ENCODE data around the gene ANOS1.
"Not testable (repeated sequence)": the region's sequence is repeated elsewhere in the genome, so short reads cannot be mapped to it uniquely, and the experiment has no call there.

The ANOS1 gene

GRCh38 chrX:8629871-8630270 lies 102.1 kb downstream of the ANOS1 start:
- no peak for DNase-seq

- no peak for DNase-seq
Measured at GRCh38 chrX:8627796-8628195, 104.1 kb downstream of the ANOS1 start.

DNA sequence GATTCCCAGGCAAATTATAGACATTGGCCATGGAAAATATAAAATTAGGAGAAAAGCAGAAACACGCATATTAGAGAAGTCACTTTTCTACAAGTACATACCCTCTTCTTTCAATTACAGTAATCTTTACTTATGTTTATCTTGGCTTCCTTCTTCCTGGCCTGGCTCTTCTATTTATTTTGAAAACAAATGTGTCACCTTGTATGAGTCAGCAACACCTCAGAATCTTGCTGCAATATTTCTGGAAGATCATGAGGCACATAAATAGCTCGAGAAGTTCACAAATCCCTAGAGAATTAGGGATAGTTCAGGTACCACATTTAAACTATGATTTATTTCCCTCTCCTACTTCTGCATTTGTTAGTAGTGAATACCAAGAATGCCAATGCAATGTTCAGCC lies 124.6 kb downstream of the ANOS1 start:
- no peak for DNase-seq

- peak in 1 of 56 donors; percentile 0 for DNase-seq
Measured at GRCh38 chrX:8604131-8604530, 127.8 kb downstream of the ANOS1 start.

DNA sequence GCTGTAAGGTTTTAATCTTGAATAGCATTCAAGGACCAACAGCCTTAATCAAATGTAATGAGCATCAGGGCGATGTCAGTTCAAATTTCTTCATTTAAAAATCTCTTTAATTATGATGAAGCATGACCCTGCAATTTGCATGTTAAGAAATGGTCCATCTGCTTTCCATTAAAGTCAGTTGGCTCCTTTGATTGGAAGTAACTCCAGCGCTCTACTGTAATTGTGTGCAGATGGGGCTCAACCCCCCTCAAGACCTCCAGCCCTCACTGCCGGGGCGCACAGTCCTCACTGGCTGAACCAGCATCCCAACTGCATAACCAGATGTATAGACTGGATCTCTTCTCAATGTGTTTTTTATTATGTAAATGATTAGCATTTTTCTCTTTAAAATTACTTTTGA lies 140.4 kb downstream of the ANOS1 start:
- DNase-seq = no peak

DNA sequence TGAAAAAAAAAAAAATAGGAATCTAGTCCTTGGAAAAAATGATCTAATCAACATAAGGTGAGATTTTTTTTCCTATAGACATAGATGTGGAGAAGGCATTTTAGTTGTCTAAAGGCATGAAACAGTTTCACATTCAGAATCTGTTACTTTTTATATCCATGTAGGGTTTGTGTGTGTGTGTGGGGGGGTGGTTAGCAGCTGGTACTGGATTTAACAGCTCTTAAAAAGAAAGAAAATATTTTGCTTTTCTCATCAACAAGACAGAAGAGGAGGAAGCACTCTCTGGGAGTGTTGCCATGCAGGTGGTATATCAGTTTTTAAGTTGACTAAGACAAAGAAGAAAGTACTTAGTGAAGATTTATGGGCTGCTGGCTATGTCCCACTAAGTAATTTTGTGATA lies 145.0 kb downstream of the ANOS1 start:
- no peak for DNase-seq

DNA sequence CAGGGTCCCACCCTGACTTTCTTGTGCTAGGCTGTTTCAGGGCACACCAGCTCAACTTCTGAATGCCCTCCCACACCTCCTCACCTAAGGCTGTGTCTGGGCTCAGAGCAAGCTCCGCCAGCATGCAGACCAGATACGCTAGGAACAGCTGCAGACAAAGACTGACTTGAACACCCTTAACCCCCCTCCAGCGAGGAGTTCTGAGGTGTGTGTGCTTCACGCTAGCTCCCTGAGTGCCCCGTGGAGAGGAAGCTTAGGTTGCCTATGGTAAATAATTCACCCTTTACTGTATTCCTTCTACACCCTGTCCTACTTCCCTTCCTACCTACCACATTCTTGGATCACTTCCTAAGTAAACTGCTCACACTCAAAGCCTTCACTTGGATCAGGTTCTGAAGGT lies 152.3 kb downstream of the ANOS1 start:
- DNase-seq = no peak

DNA sequence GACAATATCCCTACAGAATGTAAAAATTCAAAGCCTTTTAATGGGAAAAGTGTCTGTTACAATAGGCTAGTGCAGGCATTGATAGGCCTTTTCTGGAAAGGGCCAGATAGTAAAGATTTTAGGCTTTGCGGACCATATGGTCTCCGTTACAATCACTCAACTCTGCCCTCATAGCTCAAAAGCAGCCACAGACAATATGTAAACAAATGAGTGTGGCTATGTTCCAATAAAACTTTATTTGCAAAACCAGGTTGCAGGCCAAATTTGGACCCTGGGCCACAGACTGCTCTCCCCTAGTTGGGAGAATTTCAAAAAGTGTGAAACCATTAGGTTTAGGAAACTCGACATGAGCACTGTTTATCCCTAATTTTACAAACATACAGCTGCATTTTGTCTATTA lies 155.1 kb downstream of the ANOS1 start:
- no peak for DNase-seq

DNA sequence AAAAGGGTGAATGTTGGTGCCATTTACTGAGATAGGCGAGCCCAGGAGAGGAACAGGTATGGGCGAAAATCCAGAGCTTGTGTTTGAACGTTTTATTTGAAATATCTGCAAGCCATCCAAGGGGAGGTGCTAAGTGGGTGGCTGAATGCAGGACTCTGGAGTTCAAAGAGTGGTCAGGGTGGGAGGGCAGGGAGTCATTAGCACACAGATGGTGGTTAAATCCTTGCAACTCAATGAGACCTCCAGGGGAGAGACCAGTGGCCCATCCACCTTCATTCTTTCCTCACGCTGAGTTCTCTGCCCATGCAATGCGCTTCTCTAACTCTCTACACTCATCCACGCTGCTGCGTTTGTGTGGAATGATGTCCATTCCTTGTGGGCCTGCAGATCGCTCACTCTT lies 166.2 kb downstream of the ANOS1 start:
- no peak for DNase-seq

DNA sequence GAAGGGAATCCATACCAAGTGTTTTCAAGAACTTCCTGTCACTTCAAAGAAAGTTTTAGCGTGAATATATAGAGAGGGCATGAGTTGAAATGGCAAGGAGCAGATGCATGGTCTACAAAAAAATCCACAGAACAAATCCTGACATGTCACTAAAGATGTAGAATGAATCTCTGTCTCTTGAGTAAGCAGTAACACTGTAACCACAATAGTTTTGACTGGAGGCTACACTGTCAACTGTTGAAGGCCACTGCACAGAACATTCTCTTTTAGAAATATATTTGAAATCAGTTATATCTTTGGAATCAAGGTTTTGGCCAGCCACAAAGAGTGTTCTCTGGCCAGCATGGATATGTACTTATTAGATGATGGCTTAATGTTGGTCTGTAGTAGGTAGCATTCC lies 183.5 kb downstream of the ANOS1 start:
- DNase-seq = no peak

DNA sequence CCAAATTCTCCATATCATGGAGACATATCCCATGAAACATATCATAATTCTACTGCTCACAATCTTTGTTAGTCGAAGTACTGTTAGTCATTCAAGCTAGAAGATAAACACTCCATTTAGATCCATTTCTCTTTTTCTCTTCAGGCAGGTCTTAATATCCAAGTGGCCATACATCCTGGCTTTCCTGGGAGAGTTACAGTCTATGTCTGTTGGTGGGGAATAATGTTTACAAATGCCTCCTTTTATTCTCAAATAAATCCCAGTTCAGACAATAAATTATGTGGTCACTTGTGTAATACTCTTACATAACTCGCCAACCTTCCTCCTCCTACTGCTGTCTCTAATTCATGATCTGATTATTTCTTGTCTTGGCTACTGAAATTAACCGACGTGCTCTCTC lies 185.2 kb downstream of the ANOS1 start:
- no peak for DNase-seq

- DNase-seq = no peak
Measured at GRCh38 chrX:8520791-8521190, 211.1 kb downstream of the ANOS1 start.

GRCh38 chrX:8520178-8520577 lies 211.8 kb downstream of the ANOS1 start:
- DNase-seq = no peak

DNA sequence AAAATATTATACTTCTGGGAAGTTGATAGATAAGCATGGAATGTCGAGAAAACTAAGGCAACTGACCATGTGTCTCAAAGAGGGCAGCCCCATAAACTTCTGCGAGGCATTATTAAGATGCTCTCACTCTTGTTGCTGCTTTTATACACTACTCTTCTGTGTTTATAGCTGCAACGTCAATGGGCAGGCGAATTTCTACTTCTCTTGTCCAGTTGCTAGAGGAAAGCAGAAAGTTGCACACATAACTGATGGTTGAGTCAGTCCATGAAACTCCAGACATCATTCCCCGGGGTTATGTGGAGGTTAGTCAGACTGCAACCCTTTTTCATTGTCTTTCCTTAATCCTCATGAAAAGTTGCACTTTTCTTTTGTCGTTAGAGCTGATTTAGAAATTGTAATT lies 227.5 kb downstream of the ANOS1 start:
- no peak for DNase-seq

- not testable (repeated sequence) for DNase-seq
Measured at GRCh38 chrX:8502101-8502500, 229.8 kb downstream of the ANOS1 start.

DNA sequence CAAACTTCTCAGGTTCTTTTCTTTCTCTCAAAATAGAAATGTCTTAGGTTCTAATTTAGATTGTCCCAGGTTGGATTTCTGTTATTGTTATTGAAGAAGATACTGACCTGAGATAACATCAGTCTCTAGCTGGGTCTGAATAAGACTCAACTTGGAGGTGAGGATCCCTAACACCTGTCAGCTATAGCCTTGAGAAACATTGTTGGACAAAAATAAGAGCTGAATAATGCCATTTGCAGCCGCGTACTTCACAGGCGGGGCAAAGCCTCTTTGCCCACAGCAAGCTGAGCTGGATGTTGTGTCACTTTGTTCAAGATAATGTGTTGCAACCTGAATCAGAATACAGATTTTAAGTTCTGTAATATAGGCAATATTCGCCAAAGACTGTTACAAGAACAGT lies 231.7 kb downstream of the ANOS1 start:
- no peak for DNase-seq

DNA sequence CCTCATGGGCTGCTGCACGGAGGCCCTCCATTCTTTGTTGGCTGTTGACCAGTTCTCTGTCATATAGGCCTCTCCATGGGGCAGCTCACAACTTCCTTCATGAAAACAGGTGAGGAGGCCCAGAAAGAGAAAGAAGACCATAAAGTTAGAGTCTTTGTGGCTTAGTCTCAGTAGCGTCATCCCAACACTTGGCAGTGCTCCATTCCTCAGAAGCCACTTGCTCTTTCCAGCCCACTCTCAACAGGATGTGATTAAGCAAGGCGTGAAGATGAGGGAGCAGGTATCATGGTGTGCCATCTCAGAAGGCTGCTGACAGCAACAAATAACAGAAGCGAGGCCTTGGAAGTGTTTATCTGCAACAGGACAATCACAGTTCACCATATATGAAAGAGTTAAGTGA lies 236.9 kb downstream of the ANOS1 start:
- not testable (repeated sequence) for DNase-seq

DNA sequence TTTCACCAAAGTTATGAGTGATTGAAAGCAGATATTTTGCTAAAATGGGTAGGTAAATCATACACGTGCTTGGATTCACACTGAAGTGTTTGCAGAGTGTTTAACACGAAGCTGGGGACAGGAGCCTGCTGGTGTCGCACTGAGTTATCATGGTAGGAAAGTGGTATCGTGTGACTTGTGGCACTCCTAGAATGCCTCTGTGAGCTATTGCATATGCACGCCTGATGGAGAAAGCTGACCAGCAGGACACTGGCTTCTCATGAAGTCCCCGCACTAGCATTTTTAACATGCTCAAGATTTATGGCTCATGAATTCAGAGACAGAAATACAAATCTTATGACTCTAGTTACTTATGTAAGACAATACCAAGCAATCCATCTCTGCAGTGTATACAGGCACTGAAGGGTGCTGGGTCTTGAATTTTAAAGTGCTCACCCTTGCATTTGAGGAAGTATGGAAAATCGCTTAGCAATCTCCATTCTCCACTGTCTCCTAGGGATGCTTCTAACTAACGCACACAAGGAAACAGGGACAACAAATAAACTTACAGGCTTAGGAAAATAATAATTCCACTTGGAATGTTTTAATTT lies 247.5 kb downstream of the ANOS1 start:
- DNase-seq = no peak

Data from amygdala (tissue), 56 donors.